Activated naive CD8-positive, alpha-beta T cell treated with anti-CD3 and anti-CD28 coated beads for 36 hours (primary cell): ENCODE data around the gene NCF1. TPM values are rescaled to one million over a fixed set of nuclear protein-coding genes. Genes with fewer than 3 reads are reported as not detected.

Experiments
- total RNA-seq, 2 experiments: library from RNA; stranded (reverse); gene quantifications; one replicate each; pipeline ENCODE4 v1.2.3, GENCODE V29; 2021

The NCF1 gene
- total RNA-seq, 2 experiments from 2014 or later = 1.8 to 2.5 TPM

Other genes starting within 250 kb of the NCF1 start
- 100 to 1,000 TPM; 151 to 158 TPM for gene GTF2I, start 116.3 kb upstream of the NCF1 start, total RNA-seq
- 1 to 10 TPM; 4.1 to 4.6 TPM for gene GTF2IRD2, start 77.6 kb downstream of the NCF1 start, total RNA-seq
- gene CASTOR2, start 190.7 kb downstream of the NCF1 start, total RNA-seq = 1 to 10 TPM; 1.9 to 3.3 TPM